Kidney epithelial cell (primary cell): ENCODE results near the gene SCGB3A2. TPM values are rescaled to one million over a fixed set of nuclear protein-coding genes. Genes with fewer than 3 reads are reported as not detected.
"Not testable (repeated sequence)": the region's sequence is repeated elsewhere in the genome, so short reads cannot be mapped to it uniquely, and the experiment has no call there.

Experiments
- DNase-seq: peaks from one replicate; pipeline ENCODE4 v3.0.0-alpha.2; 2010; ENCODE audit warnings: low read depth
- H3K27me3 ChIP-seq: 2 replicates; pipeline ENCODE4 v1.6.0; 2011; ENCODE audit warnings: low read length; ENCODE audit not compliant: control insufficient read depth, insufficient read depth
- H3K36me3 ChIP-seq: 2 replicates; pipeline ENCODE4 v1.5.1; 2011; ENCODE audit warnings: low read length; ENCODE audit not compliant: control insufficient read depth, insufficient read depth
- H3K4me3 ChIP-seq: 2 replicates; pipeline ENCODE4 v1.5.1; 2011; ENCODE audit warnings: low read depth, mild to moderate bottlenecking, control low read depth, low read length
- total RNA-seq: library from RNA; depleted of rRNA; stranded (reverse); fragments of >200 nt; gene quantifications from 2 replicates; pipeline ENCODE4 v1.2.3, GENCODE V29; 2015
- TF ChIP-seq, protein P1 (sequence below): IDR thresholded peaks from 2 replicates; pipeline ENCODE4 v1.5.1; 2011; ENCODE audit warnings: mild to moderate bottlenecking, moderate library complexity, low read length, control low read depth, inconsistent platforms; ENCODE audit not compliant: insufficient read depth, poor library complexity, severe bottlenecking

The SCGB3A2 gene
- total RNA-seq, 1 donor from 2014 or later, result not detected

DNA sequence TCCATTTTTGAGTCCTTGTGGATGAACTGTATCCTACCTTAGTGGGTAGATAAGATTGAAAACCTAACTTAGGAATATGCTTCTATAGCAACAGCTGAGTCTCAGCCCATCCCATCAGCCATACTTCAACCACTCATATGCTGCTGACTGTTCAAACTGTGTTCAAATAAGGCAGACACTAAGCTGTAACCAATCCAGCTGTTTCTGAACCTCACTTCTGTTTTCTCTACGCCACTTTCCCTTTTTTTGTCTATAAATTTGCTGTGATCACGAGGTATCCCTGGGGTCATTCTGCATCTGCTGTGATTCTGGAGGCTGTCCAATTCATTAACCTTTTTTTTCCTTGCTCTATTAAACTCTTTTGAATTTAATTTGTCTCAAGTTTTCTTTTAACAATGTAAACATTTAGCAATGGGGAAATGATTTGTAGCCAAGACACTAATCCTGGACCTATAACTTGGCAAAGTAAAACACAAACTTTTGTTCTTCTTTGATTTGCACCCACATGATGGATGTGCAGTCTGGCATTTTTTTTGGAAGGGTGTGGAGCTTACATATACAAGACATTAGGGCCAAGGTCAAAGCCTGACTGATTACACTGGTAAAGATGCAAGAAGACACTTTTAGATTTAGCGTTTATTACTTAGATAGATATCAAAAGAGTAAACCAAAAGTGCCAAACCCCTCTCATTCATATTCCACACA lies 14.9 kb upstream of the SCGB3A2 start:
- TF ChIP-seq, protein P1, sequence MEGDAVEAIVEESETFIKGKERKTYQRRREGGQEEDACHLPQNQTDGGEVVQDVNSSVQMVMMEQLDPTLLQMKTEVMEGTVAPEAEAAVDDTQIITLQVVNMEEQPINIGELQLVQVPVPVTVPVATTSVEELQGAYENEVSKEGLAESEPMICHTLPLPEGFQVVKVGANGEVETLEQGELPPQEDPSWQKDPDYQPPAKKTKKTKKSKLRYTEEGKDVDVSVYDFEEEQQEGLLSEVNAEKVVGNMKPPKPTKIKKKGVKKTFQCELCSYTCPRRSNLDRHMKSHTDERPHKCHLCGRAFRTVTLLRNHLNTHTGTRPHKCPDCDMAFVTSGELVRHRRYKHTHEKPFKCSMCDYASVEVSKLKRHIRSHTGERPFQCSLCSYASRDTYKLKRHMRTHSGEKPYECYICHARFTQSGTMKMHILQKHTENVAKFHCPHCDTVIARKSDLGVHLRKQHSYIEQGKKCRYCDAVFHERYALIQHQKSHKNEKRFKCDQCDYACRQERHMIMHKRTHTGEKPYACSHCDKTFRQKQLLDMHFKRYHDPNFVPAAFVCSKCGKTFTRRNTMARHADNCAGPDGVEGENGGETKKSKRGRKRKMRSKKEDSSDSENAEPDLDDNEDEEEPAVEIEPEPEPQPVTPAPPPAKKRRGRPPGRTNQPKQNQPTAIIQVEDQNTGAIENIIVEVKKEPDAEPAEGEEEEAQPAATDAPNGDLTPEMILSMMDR, result no peak
- no peaks in the 10 kb centered on the region for H3K27me3 ChIP-seq
- no peaks in the 10 kb centered on the region for H3K36me3 ChIP-seq
- no peak for DNase-seq
- no peak overlapping the region for H3K4me3 ChIP-seq

DNA sequence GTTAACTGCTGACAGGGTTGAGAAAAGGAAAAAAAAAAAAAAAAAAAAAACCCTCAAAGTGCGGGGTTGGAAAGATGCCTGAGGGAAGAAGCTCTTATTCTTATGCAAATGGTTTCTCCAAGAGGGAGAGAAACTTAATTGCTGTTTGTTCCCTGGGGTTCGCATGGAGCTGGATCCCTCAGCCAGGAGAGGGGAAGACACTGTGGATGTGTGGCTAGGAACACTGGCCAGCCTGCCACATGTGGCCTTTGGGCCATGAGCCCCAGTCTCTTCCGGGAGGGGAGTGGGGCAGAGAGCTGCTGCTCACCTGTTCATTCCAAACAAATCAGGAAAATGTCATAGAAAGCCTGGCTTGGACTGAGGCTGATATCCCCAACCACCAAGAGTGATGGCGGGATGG lies 9.4 kb upstream of the SCGB3A2 start:
- DNase-seq, result no peak
- Histone ChIP-seq H3K4me3 (no peak overlapping the region), H3K27me3 (no peaks in the 10 kb centered on the region), H3K36me3 (no peaks in the 10 kb centered on the region)
- TF ChIP-seq, protein P1, result no peak

- DNase-seq, H3K27me3 ChIP-seq: not testable (repeated sequence)
Measured at GRCh38 chr5:147869892-147870291, 8.6 kb upstream of the SCGB3A2 start.

GRCh38 chr5:147871980-147872549 lies 6.4 kb upstream of the SCGB3A2 start:
- H3K27me3 ChIP-seq, H3K4me3 ChIP-seq, H3K36me3 ChIP-seq, DNase-seq: not testable (repeated sequence)

More at GRCh38 chr5:147869892-147870291, 8.6 kb upstream of the SCGB3A2 start:
- not testable (repeated sequence) for H3K36me3 ChIP-seq, H3K4me3 ChIP-seq

GRCh38 chr5:147872744-147873435 lies 5.6 kb upstream of the SCGB3A2 start:
- H3K4me3 ChIP-seq, DNase-seq, H3K36me3 ChIP-seq, H3K27me3 ChIP-seq: not testable (repeated sequence)

DNA sequence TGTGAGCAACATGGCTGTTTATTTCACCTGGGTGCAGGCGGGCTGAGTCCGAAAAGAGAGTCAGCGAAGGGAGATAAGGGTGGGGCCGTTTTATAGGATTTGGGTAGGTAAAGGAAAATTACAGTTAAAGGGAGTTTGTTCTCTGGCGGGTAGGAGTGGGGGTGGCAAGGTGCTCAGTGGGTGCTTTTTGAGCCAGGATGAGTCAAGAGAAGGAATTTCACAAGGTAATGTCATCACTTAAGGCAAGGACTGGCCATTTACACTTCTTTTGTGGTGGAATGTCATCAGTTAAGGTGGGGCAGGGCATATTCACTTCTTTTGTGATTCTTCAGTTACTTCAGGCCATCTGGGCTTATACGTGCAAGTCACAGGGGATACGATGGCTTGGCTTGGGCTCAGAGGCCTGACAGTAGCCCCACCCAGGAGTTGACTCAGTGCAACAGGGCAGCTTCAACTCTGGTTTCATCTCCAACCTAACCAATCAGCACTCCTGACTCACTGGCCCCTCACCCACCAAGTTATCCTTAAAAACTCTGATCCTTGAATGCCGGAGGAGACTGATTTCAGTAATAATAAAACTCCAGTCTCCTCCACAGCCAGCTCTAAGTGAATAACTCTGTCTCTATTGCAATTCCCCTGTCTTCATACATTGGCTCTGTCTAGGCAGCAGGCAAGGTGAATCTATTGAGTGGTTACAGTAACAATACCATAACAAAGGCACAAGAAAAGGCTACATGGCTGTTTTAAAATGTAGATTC lies 4.2 kb upstream of the SCGB3A2 start:
- DNase-seq, H3K4me3 ChIP-seq, H3K27me3 ChIP-seq, H3K36me3 ChIP-seq: not testable (repeated sequence)

- no peak for DNase-seq
- Histone ChIP-seq H3K4me3 (no peak overlapping the region), H3K36me3 (no peaks in the 10 kb centered on the region), H3K27me3 (no peaks in the 10 kb centered on the region)
- TF ChIP-seq, protein P1, result no peak
Measured at GRCh38 chr5:147874910-147875367, 3.6 kb upstream of the SCGB3A2 start.
